IMR-90 (cell line): Measurements from ENCODE around the gene C8B. TPM values are rescaled to one million over a fixed set of nuclear protein-coding genes. Genes with fewer than 3 reads are reported as not detected.

Source experiments
- ATAC-seq: fragments of 200-7000 bp; cut with Tn5 transposase; 2 replicates; pipeline ENCODE4 v1.9.1; 2020; ENCODE audit warnings: low read depth, mild to moderate bottlenecking, moderate library complexity
- BruUV-seq: library from RNA; stranded (reverse); fragments of 400-500 nt; replicated peaks from 2 replicates; lab custom pipeline; 2021; lab: Mats Ljungman, UMichigan
- CTCF ChIA-PET: fragments of 300-600 bp; formaldehyde crosslinking; extraction: SDS; loops from one replicate; lab custom pipeline; 2021; ENCODE audit warnings: antibody characterized with exemption; lab: Yijun Ruan, JAX
- POLR2A ChIA-PET: fragments of 300-600 bp; sonication (Branson Sonifier 250); formaldehyde crosslinking; loops from one replicate; lab custom pipeline; 2022; ENCODE audit warnings: antibody characterized with exemption; ENCODE audit not compliant: unreplicated experiment; lab: Charles Lee
- DNase-seq: peaks from one replicate; pipeline ENCODE4 v3.0.0; 2013
- H2AFZ ChIP-seq: replicated peaks from 2 replicates; pipeline ENCODE3; 2013; ENCODE audit warnings: low read length, mild to moderate bottlenecking; ENCODE audit not compliant: poor library complexity
- H2AK5ac ChIP-seq: 2 replicates; pipeline ENCODE4 v1.6.1; 2013; ENCODE audit warnings: low read depth, low read length, inconsistent platforms
- H2AK9ac ChIP-seq: replicated peaks from 2 replicates; pipeline ENCODE3; 2013; ENCODE audit warnings: mild to moderate bottlenecking, low read depth, low read length, moderate library complexity; ENCODE audit not compliant: poor library complexity
- H2BK120ac ChIP-seq: 2 replicates; pipeline ENCODE4 v1.6.1; 2013; ENCODE audit warnings: low read depth, low read length, inconsistent platforms
- H2BK15ac ChIP-seq: 3 replicates; pipeline ENCODE4 v1.6.1; 2013; ENCODE audit warnings: low read depth, low read length, inconsistent platforms
- H2BK20ac ChIP-seq: 2 replicates; pipeline ENCODE4 v1.6.1; 2013; ENCODE audit warnings: low read depth, mild to moderate bottlenecking, inconsistent platforms, low read length, moderate library complexity
- H2BK5ac ChIP-seq: 2 replicates; pipeline ENCODE4 v1.6.1; 2013; ENCODE audit warnings: mild to moderate bottlenecking, low read depth, low read length, inconsistent platforms; ENCODE audit not compliant: poor library complexity, severe bottlenecking
- H3K14ac ChIP-seq: replicated peaks from 2 replicates; pipeline ENCODE4 v1.6.1; 2013; ENCODE audit warnings: low read depth, low read length, inconsistent platforms
- H3K18ac ChIP-seq: 2 replicates; pipeline ENCODE4 v1.6.1; 2013; ENCODE audit warnings: low read depth, low read length, control low read depth
- H3K23ac ChIP-seq: 2 replicates; pipeline ENCODE4 v1.6.1; 2013; ENCODE audit warnings: low read depth, low read length, inconsistent platforms
- H3K27ac ChIP-seq: 2 replicates; pipeline ENCODE4 v1.5.1; 2013; ENCODE audit warnings: mild to moderate bottlenecking, control low read depth, low read length; ENCODE audit not compliant: insufficient read depth
- H3K27me3 ChIP-seq: 2 replicates; pipeline ENCODE4 v1.6.1; 2013; ENCODE audit warnings: low read length; ENCODE audit not compliant: control insufficient read depth, insufficient read depth
- H3K36me3 ChIP-seq: 2 replicates; pipeline ENCODE4 v1.6.1; 2013; ENCODE audit warnings: low read length, mixed read lengths; ENCODE audit not compliant: control insufficient read depth, insufficient read depth
- H3K4ac ChIP-seq: 2 replicates; pipeline ENCODE4 v1.6.1; 2013; ENCODE audit warnings: low read depth, low read length, inconsistent platforms
- H3K4me1 ChIP-seq: 2 replicates; pipeline ENCODE4 v1.6.1; 2013; ENCODE audit warnings: low read length, mixed read lengths; ENCODE audit not compliant: control insufficient read depth, insufficient read depth
- H3K4me2 ChIP-seq: 2 replicates; pipeline ENCODE4 v1.6.1; 2013; ENCODE audit warnings: low read depth, mild to moderate bottlenecking, control low read depth, low read length, moderate library complexity
- H3K4me3 ChIP-seq: 2 replicates; pipeline ENCODE4 v1.5.1; 2013; ENCODE audit warnings: low read depth, mild to moderate bottlenecking, control low read depth, low read length, moderate library complexity; ENCODE audit not compliant: insufficient read depth
- H3K56ac ChIP-seq: 2 replicates; pipeline ENCODE4 v1.6.1; 2013; ENCODE audit warnings: low read length, inconsistent platforms; ENCODE audit not compliant: insufficient read depth; ENCODE audit errors: extremely low read depth
- H3K79me1 ChIP-seq, 2 experiments: 2 replicates each; pipeline ENCODE4 v1.6.1; 2013; ENCODE audit warnings: low read length in 2 of 2, inconsistent platforms in 1 of 2, low read depth in 1 of 2
- H3K9ac ChIP-seq: 2 replicates; pipeline ENCODE4 v1.6.1; 2013; ENCODE audit warnings: low read depth, low read length, control low read depth
- H3K9me1 ChIP-seq: 2 replicates; pipeline ENCODE4 v1.6.1; 2013; ENCODE audit warnings: low read length, inconsistent platforms; ENCODE audit not compliant: insufficient read depth
- H3K9me3 ChIP-seq: 2 replicates; pipeline ENCODE4 v1.6.1; 2013; ENCODE audit warnings: low read length; ENCODE audit not compliant: control insufficient read depth, insufficient read depth
- H4K20me1 ChIP-seq: 2 replicates; pipeline ENCODE4 v1.6.1; 2013; ENCODE audit warnings: low read length, inconsistent platforms; ENCODE audit not compliant: insufficient read depth
- H4K5ac ChIP-seq: 2 replicates; pipeline ENCODE4 v1.6.1; 2013; ENCODE audit warnings: mild to moderate bottlenecking, low read depth, low read length, control low read depth
- H4K8ac ChIP-seq, 2 experiments: 2 replicates each; pipeline ENCODE4 v1.6.1; 2013; ENCODE audit warnings: low read depth in 2 of 2, low read length in 2 of 2, control low read depth in 1 of 2, inconsistent platforms in 1 of 2
- H4K91ac ChIP-seq: 2 replicates; pipeline ENCODE4 v1.6.1; 2013; ENCODE audit warnings: low read depth, low read length, inconsistent platforms; ENCODE audit not compliant: insufficient read depth
- BHLHE40 ChIP-seq: fragments of 150-350 bp; IDR thresholded peaks from 2 replicates; pipeline ENCODE4 v1.6.1; 2016; ENCODE audit warnings: mild to moderate bottlenecking, low read depth, low read length
- MAZ ChIP-seq: IDR thresholded peaks from 2 replicates; pipeline ENCODE4 v1.6.1; 2012; ENCODE audit warnings: low read depth, mild to moderate bottlenecking, low read length, improper control_type of control experiment, moderate library complexity, borderline replicate concordance
- WGBS, 2 experiments: methylation state at CpG; one replicate each; pipeline versions ENCODE4 v1.1.5 to v1.1.7; 2013; ENCODE audit warnings: missing lambda C conversion rate in 2 of 2; ENCODE audit not compliant: insufficient read length in 1 of 2; ENCODE audit errors: extremely low coverage in 2 of 2; 5-methylcytosine and 5-hydroxymethylcytosine counted together
- dilution Hi-C: fragments of 300-500 bp; cut with HindIII; formaldehyde crosslinking; loops from one replicate; pipeline ENCODE4 v1.14.3; 2018; ENCODE audit warnings: low sequenced_read_pairs; ENCODE audit not compliant: unreplicated experiment
- in situ Hi-C: fragments of 300-500 bp; cut with MboI; formaldehyde crosslinking; loops from 3 replicates; pipeline ENCODE4 v1.14.3; 2019; ENCODE audit warnings: low sequenced_read_pairs, inconsistent platforms, mixed read lengths
- intact Hi-C: fragments of 100-400 bp; cut with micrococcal nuclease; formaldehyde crosslinking; loops from 2 replicates; pipeline ENCODE4 v1.10.0; 2022
- polyA plus RNA-seq, 3 experiments: library from polyadenylated mRNA; depleted of rRNA; stranded (reverse); fragments of >200 nt; gene quantifications; 2 replicates each; pipeline ENCODE4 v1.2.3, GENCODE V29; 2012; ENCODE audit warnings: low replicate concordance in 1 of 3
- total RNA-seq: library from RNA; depleted of rRNA; stranded (reverse); fragments of >200 nt; gene quantifications from 2 replicates; pipeline ENCODE4 v1.2.3, GENCODE V29; 2012

The C8B gene
- total and polyA plus RNA-seq, 2 of the 4 experiments (the other 2 are of a cell fraction) = not detected

DNA sequence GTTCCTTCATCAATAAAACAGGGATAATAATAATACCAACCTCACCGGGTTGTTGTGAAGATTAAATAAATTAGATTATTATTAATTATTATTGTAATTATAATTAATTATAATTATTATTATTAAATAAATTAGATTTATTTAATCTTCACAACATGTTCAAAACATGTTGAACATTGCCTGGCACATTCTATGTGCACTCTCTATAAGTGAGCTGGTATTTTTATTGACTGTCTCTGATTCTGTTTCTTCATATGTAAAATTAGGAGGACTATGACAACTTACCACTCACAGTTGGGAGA lies 834 bp upstream of the C8B start:
- DNase-seq (no peak), ATAC-seq (no peak)
- Histone ChIP-seq H3K27me3 (no peaks in the 10 kb centered on the region; the same call in none of the 2 replicates), H3K9me1 (no peaks in the 10 kb centered on the region; the same call in 1 of the 2 replicates), H2AK9ac (no peak overlapping the region), H4K8ac (no peak overlapping the region), H2BK120ac (no peak overlapping the region), H3K14ac (no peak overlapping the region), H3K27ac (no peak overlapping the region), H3K4me1 (no peaks in the 10 kb centered on the region; the same call in 1 of the 2 replicates), H2AK5ac (no peak overlapping the region), H3K36me3 (no peaks in the 10 kb centered on the region), H3K9me3 (no peaks in the 10 kb centered on the region), H3K23ac (no peak overlapping the region), H4K20me1 (no peaks in the 10 kb centered on the region), H3K4me3 (no peak overlapping the region), H4K91ac (no peak overlapping the region), H4K5ac (no peak overlapping the region), H3K18ac (no peak overlapping the region), H2AFZ (no peak overlapping the region), H3K4me2 (no peak overlapping the region), H2BK15ac (no peak overlapping the region), H3K9ac (no peak overlapping the region), H3K4ac (no peak overlapping the region), H3K79me1 (no peaks in the 10 kb centered on the region), H3K56ac (no peak overlapping the region), H2BK20ac (no peak overlapping the region), H2BK5ac (no peak overlapping the region)
- intact Hi-C loops (loop anchor here (5.0 kb wide), 1 partner anchor 134 kb away; no protein-coding TSS in a partner anchor), in situ Hi-C loops (no loop called here), dilution Hi-C loops (no loop called here)
- WGBS, 2 experiments = no CpG with 5 or more reads among the region's 1 CpG
- POLR2A ChIA-PET = no interaction called here
- no peak for TF ChIP-seq MAZ
- TF ChIP-seq BHLHE40 = no peak
- CTCF ChIA-PET = no interaction called here
- no TSS peak for BruUV-seq
